ENCODE results near the gene IFIT3.
"Not testable (repeated sequence)": the region's sequence is repeated elsewhere in the genome, so short reads cannot be mapped to it uniquely, and the experiment has no call there.

GRCh38 chr10:89285303-89285702, 42.5 kb upstream of the IFIT3 start:
- TF ChIP-seq, protein P1, sequence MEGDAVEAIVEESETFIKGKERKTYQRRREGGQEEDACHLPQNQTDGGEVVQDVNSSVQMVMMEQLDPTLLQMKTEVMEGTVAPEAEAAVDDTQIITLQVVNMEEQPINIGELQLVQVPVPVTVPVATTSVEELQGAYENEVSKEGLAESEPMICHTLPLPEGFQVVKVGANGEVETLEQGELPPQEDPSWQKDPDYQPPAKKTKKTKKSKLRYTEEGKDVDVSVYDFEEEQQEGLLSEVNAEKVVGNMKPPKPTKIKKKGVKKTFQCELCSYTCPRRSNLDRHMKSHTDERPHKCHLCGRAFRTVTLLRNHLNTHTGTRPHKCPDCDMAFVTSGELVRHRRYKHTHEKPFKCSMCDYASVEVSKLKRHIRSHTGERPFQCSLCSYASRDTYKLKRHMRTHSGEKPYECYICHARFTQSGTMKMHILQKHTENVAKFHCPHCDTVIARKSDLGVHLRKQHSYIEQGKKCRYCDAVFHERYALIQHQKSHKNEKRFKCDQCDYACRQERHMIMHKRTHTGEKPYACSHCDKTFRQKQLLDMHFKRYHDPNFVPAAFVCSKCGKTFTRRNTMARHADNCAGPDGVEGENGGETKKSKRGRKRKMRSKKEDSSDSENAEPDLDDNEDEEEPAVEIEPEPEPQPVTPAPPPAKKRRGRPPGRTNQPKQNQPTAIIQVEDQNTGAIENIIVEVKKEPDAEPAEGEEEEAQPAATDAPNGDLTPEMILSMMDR (IDR thresholded peaks at IDR 0.05; ENCODE audit: borderline replicate concordance, extremely low read depth, low read length, poor library complexity, severe bottlenecking) = not testable (repeated sequence)
- not testable (repeated sequence) for TF ChIP-seq EZH2 (IDR thresholded peaks at IDR 0.05; ENCODE audit: borderline replicate concordance, low read depth, low read length, severe bottlenecking)
